K562 (cell line): ENCODE results near the gene AGFG1. TPM values are rescaled to one million over a fixed set of nuclear protein-coding genes. Genes with fewer than 3 reads are reported as not detected.

ENCODE experiments used
- ARID1B ChIP-seq: fragments of 450-650 bp; IDR thresholded peaks from 2 replicates; pipeline ENCODE4 v1.6.1; 2016; ENCODE audit warnings: antibody characterized with exemption, mild to moderate bottlenecking, inconsistent platforms
- ATF3 ChIP-seq, 2 experiments: fragments of 450-650 bp in 1 of 2; sonication (generic) in 1 of 2; formaldehyde crosslinking in 1 of 2; IDR thresholded peaks in 1 of 2; conservative IDR thresholded peaks in 1 of 2; 2 replicates each; pipeline versions ENCODE4 v1.6.1 to v1.8.1; 2016 to 2023; ENCODE audit warnings: mild to moderate bottlenecking in 2 of 2, moderate library complexity in 2 of 2, inconsistent platforms in 1 of 2, missing genetic modification reagents in 1 of 2
- CCNT2 ChIP-seq: IDR thresholded peaks from 2 replicates; pipeline ENCODE4 v1.6.1; 2011; ENCODE audit warnings: borderline replicate concordance, low read depth, mild to moderate bottlenecking, moderate library complexity, mixed read lengths, low read length; ENCODE audit not compliant: insufficient read length; ENCODE audit errors: extremely low read depth
- EGR1 ChIP-seq: fragments of 450-650 bp; conservative IDR thresholded peaks from 2 replicates; pipeline ENCODE4 v1.6.1; 2017; ENCODE audit warnings: mild to moderate bottlenecking
- HDAC1 ChIP-seq, 2 experiments: fragments of 450-650 bp; IDR thresholded peaks; 2 replicates each; pipeline ENCODE4 v1.6.1; 2016 to 2017; ENCODE audit warnings: inconsistent platforms in 1 of 2, mild to moderate bottlenecking in 1 of 2, moderate library complexity in 1 of 2
- HMGN3 ChIP-seq: IDR thresholded peaks from 2 replicates; pipeline ENCODE4 v1.6.1; 2011; ENCODE audit warnings: borderline replicate concordance, low read depth, mild to moderate bottlenecking, mixed read lengths, low read length; ENCODE audit not compliant: insufficient read length; ENCODE audit errors: extremely low read depth
- KLF13 ChIP-seq: fragments of 450-650 bp; IDR thresholded peaks from 2 replicates; pipeline ENCODE4 v1.6.1; 2016; ENCODE audit warnings: missing genetic modification characterization, low read depth, mild to moderate bottlenecking, missing compliant biosample characterization, moderate library complexity, borderline replicate concordance
- PBX2 ChIP-seq, 2 experiments: IDR thresholded peaks in 1 of 2; conservative IDR thresholded peaks in 1 of 2; 2 replicates each; pipeline ENCODE4 v1.6.1; 2016; ENCODE audit warnings: low read depth in 2 of 2, mild to moderate bottlenecking in 1 of 2, missing compliant biosample characterization in 1 of 2, missing genetic modification characterization in 1 of 2, moderate library complexity in 1 of 2
- PHF21A ChIP-seq: fragments of 450-650 bp; IDR thresholded peaks from 2 replicates; pipeline ENCODE4 v1.6.1; 2017; ENCODE audit warnings: low read depth, borderline replicate concordance
- PKNOX1 ChIP-seq: fragments of 450-650 bp; IDR thresholded peaks from 2 replicates; pipeline ENCODE4 v1.6.1; 2016
- RAD51 ChIP-seq: fragments of 450-650 bp; IDR thresholded peaks from 2 replicates; pipeline ENCODE4 v1.7.1; 2016; ENCODE audit warnings: low read depth, mild to moderate bottlenecking, borderline replicate concordance
- TCF3 ChIP-seq: sonication (generic); formaldehyde crosslinking; IDR thresholded peaks from 2 replicates; pipeline ENCODE4 v1.4.0; 2020; ENCODE audit warnings: mild to moderate bottlenecking, missing genetic modification reagents
- polyA plus RNA-seq, 8 experiments: library from polyadenylated mRNA; depleted of rRNA in 4 of 8; stranded (reverse) in 5 of 8; unstranded in 3 of 8; fragments of >200 nt; fragmentation: Nextera tagmentation in 2 of 8; fragmentation: Illumina TruSeq in 1 of 8; extraction: Ambion mirVana in 2 of 8; extraction: Trizol in 1 of 8; gene quantifications; 2 replicates each; pipeline versions ENCODE4 v1.2.1 to v1.2.3, GENCODE V29; 2011 to 2014; ENCODE audit warnings: inconsistent platforms in 1 of 8, missing spikeins in 1 of 8
- total RNA-seq, 7 experiments: library from RNA; depleted of rRNA in 6 of 7; stranded (reverse); fragments of >200 nt in 6 of 7; fragmentation: Illumina TruSeq in 2 of 7; extraction: Trizol in 2 of 7; gene quantifications; 2 replicates each; pipeline versions ENCODE4 v1.2.1 to v1.2.3, GENCODE V29; 2011 to 2021; ENCODE audit warnings: low replicate concordance in 1 of 7

The AGFG1 gene
- total and polyA plus RNA-seq, 9 of the 15 experiments (the other 6 are each of a cell fraction or from before 2014, with no cell fraction given): 11.2 to 97.5 (median 36.0) TPM

DNA sequence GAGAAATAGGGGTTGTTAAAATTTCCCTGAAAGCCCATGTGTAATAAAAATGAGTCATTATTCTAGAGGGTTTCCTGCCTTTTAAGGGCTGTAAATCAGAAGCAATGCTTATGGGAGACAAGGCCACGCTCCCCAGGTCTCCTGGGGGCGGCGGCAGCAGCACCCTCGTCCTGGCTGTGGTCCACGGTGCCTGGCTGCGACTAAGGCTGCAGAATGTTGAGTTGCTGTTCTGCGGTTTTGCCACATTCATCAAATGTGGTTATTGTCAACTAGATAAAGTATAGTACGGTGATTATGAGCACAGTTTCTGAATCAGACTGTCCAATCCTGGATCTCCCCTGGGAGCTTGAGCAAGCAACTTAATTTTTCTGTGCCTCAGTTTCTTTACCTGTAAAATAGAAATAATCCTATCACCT is 11.9 kb upstream of the AGFG1 start (continued):
- peak; percentile 51 for TF ChIP-seq ATF3 (IDR thresholded peaks at IDR 0.05)
- TF ChIP-seq ATF3 (CRISPR knock-in tag; conservative IDR thresholded peaks at IDR 0.05): no peak
- TF ChIP-seq KLF13: no peak
- peak; percentile 40 for TF ChIP-seq HMGN3
- TF ChIP-seq EGR1: 0 out of 2 replicates have a peak, but pooled peaks have one; percentile 17
- no peak for TF ChIP-seq PHF21A
- peak; percentile 40 for TF ChIP-seq CCNT2
- peak in 1 of 2 experiments; percentile 22; a peak in 1 of 4 replicates for TF ChIP-seq HDAC1 (IDR thresholded peaks at IDR 0.05)
- no peak for TF ChIP-seq PBX2 (CRISPR knock-in tag; IDR thresholded peaks at IDR 0.05; ENCODE audit: low read depth)
- TF ChIP-seq PBX2 (tag; conservative IDR thresholded peaks at IDR 0.05; ENCODE audit: low read depth): peak; percentile 49
- TF ChIP-seq ARID1B: peak; percentile 40; the same call in 1 of the 2 replicates
- TF ChIP-seq RAD51: no peak
- peak; percentile 30 for TF ChIP-seq PKNOX1
- peak; percentile 18; the same call in 1 of the 2 replicates for TF ChIP-seq TCF3
- TF ChIP-seq, all 486 proteins: peak for 18
